Astrocyte of the spinal cord (primary cell): Measurements from ENCODE around the gene CLDND2.

Experiments used
- DNase-seq: peaks from one replicate; pipeline ENCODE4 v3.0.0; 2011; ENCODE audit warnings: low read depth, low spot score
- H3K4me3 ChIP-seq: 2 replicates; pipeline ENCODE4 v1.5.1; 2011; ENCODE audit warnings: low read depth, mild to moderate bottlenecking, low read length, moderate library complexity
- in situ Hi-C: cut with HindIII; loops from 2 replicates; pipeline ENCODE4 v1.10.0; 2017; ENCODE audit warnings: low sequenced_read_pairs
- TF ChIP-seq, protein P1 (sequence below): IDR thresholded peaks from 2 replicates; pipeline ENCODE4 v1.5.1; 2012; ENCODE audit warnings: low read depth, mild to moderate bottlenecking, low read length, inconsistent platforms

CLDND2 gene

DNA sequence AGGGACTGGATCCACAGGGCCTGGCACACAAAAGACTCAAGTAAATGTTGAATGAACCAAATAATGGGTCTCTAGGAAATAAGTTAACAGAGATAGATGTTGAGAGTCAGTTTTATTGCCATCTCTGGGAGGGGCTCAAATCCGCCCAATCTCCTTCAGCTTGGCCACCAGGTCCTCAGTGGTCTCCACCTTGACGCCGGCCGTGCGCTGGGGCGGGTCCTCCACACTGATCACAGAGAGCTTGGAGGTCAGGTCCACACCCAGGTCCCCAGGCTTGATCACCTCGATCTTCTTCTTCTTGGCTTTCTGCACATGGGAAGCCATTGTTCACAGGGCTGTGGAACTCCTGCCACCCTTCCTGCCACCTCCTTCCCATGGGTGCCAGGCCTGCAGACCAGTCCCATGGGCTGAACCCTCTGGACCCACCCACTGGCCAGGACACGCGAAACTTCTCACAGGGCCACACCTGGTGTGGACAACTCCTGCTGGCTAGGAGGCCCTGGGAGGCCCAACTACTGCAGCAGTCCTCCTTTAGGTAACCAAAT is 23.7 kb downstream of the CLDND2 start:
- H3K4me3 ChIP-seq, result no peak overlapping the region
- in situ Hi-C loops, result no loop called here
- TF ChIP-seq, protein P1, sequence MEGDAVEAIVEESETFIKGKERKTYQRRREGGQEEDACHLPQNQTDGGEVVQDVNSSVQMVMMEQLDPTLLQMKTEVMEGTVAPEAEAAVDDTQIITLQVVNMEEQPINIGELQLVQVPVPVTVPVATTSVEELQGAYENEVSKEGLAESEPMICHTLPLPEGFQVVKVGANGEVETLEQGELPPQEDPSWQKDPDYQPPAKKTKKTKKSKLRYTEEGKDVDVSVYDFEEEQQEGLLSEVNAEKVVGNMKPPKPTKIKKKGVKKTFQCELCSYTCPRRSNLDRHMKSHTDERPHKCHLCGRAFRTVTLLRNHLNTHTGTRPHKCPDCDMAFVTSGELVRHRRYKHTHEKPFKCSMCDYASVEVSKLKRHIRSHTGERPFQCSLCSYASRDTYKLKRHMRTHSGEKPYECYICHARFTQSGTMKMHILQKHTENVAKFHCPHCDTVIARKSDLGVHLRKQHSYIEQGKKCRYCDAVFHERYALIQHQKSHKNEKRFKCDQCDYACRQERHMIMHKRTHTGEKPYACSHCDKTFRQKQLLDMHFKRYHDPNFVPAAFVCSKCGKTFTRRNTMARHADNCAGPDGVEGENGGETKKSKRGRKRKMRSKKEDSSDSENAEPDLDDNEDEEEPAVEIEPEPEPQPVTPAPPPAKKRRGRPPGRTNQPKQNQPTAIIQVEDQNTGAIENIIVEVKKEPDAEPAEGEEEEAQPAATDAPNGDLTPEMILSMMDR, result no peak
- DNase-seq, result no peak

DNA sequence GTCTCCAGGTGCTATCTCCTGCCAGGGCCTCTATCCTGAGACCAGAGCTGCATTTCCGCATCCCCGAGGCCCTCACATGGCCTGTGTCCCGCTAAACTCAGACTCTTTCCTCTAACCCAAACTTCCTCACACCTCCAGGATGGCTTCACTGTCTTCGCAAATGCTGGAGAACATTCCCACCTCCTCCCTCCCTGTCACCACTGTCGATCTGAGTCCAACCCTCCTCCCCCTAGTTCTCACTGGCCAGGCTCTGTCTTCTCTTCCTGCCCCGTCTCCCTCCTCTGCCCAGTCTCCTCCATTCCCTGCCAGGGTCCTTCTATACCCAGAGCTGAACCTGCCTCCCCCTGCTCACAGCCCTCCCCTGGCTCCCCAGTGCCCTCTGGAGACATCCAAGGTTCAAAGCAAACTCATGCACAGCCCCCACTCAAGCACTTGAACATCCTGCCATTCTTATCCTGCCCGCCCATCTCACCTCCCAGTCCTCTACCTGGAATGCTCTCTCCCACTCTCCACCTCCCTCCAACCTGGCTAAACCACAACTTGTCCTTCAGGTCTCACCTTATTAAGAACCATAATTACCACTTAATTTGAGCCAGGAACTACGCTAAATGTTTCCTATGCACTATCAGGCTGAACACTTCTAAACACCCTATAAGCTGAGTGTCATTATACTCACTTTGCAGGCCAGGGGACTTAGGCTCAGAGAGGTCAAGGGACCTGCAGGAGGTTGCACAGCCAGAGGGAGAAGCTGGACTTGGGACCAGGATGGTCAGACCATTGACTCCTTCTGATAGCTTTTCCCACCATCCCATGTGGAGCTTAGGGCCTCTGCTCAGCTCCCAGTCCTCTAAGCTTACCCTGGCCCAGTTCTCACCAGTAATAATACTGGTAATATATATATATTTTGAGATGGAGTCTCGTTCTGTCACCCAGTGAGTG is 25.9 kb downstream of the CLDND2 start:
- in situ Hi-C loops, result no loop called here
- TF ChIP-seq, protein P1, result no peak
- no peak overlapping the region for H3K4me3 ChIP-seq
- no peak for DNase-seq

DNA sequence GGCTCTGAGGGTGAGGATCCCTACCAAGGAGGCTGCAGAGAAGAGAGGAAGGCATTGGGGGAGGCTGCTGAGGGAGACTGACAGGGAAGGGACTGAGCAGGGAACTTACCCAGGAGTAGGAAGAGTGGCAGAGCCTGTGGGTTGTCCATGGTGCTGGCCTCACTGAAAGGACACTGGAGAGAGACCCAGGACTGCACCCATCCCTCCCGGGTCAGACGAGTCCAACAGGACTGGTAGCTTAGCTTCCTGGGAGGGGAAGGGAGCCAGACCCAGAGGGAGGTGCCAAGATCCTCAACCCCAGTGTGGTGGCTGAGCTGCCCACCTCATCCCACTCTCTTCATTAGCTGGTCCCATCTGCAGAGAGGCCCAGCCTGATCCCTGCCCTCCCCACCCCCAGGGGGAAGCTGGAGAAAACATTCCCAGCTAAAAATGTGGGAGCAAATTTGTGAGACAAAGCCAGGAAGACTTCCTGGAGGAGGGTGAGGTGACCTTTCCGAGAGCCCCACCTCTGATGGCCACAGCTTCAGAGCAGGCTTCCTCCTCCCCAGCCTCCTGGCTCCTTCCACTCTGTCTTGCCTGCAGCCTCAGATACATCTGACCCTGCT is 26.7 kb downstream of the CLDND2 start, which contains the start of gene VSIG10L:
Gene VSIG10L (minus strand): TSS at position 164 of the 605 bp plus-strand sequence. CDS start 15 bp downstream, at position 149.
- H3K4me3 ChIP-seq, result no peak within 1 kb of the TSS
- in situ Hi-C loops, result no loop called here
- DNase-seq, result no peak
- TF ChIP-seq, protein P1, result no peak

DNA sequence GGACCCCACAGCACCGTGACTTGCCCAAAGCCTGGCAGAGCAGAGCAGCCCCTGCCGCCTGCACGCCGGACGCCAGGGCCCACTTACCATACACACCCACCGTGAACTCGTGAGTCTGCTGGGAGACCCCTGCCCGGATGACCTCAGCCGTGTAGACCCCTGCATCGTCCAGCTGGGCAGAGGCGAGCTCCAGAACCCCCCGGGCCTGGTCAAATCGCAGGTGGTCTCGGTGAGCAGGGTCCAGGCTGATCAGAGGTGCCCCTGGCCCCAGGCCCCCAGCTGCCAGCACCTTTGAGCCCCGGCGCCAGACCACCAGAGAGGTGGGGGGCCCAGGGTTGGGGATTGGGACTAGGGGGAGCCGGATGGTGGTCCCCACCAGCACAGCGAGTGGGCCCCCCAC is 27.7 kb downstream of the CLDND2 start:
- TF ChIP-seq, protein P1, result no peak
- no peak for DNase-seq
- no peak overlapping the region for H3K4me3 ChIP-seq
- in situ Hi-C loops, result no loop called here

DNA sequence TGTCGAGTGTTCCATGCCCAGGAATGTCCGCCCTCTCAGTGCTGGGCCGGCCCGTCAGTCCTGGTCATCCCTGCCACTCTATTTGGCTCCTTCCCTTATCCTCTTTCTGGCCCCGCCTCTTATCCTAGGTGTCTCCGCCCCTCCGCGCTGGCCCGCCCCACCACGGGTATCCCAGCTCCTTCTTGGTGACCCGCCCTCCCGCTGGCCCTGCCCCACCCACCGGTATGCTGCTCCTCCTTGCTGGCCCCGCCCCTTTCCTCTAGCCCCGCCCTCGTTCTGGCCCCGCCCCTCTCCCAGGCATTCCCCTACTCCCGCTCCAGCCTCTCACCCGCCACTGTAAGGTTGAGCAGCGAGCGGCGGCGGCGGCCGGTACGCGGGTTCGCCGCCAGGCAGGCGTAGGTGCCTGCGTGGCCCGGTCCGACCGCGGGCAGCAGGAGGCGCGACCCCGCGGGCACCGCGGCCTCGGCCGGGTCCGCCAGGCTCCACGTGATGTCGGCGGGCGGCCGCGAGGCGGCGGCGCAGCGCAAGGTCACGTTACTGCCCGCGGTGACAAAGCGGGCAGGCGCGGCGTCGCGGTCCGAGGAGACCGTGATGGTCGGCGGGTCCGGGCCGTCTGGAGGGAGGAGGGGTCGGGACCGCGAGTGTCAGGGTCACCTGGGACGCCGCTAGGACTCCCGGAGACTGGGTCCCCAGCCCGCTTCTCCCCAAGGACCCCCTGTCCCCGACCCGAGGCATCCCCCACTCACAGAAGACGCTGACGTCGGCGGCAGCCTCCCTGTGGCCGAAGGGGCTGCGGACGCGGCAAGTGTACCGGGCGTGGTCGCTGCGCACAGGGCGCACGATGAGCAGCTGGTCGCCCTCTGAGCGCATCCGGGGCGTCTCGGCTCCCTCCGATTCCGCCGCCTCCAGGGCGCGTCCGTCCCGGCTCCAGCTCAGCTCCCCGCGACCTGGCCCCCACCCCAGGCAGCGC is 28.8 kb downstream of the CLDND2 start:
- in situ Hi-C loops, result no loop called here
- TF ChIP-seq, protein P1, result no peak
- peak overlapping the region; percentile 55 for H3K4me3 ChIP-seq
- DNase-seq, result peak; percentile 97

DNA sequence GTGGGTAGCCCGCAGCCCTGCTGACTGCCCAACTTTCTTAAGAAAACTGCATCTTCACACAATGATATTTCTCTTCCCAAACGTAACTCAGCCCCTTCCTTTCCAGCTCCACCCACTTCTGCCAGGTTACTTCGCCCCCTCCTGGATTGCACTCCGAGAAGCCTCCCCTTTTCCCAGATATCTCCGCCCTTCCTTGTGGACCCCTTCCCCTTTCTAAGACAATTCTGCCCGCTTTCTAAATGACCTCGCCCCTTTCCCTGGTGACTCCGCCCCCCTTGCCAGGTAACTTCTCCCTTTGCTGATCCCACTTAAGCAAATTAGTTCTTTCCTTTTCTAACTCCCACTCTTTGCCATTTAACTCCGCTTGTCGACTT is 29.5 kb downstream of the CLDND2 start:
- DNase-seq, result no peak
- H3K4me3 ChIP-seq, result peak overlapping the region; percentile 55
- in situ Hi-C loops, result no loop called here
- TF ChIP-seq, protein P1, result peak; percentile 15
